Astrocyte (in vitro differentiated cells and primary cell): ENCODE data around the gene PRR5L. TPM values are rescaled to one million over a fixed set of nuclear protein-coding genes. Genes with fewer than 3 reads are reported as not detected.

Experiments used
- DNase-seq: peaks from one replicate; pipeline ENCODE4 v3.0.0-alpha.2; 2010; ENCODE audit warnings: low read depth
- FAIRE-seq: peaks from 2 replicates; lab custom pipeline; 2011; peaks lifted over from hg19 to GRCh38; lab: Jason Lieb, UNC
- H2AFZ ChIP-seq: 2 replicates; pipeline ENCODE4 v1.6.0; 2012; ENCODE audit warnings: low read depth, low read length, inconsistent platforms
- H3K27ac ChIP-seq: 2 replicates; pipeline ENCODE4 v1.5.1; 2011; ENCODE audit warnings: low read depth, low read length, inconsistent platforms
- H3K27me3 ChIP-seq: 2 replicates; pipeline ENCODE4 v1.6.0; 2011; ENCODE audit warnings: low read length, inconsistent platforms; ENCODE audit not compliant: insufficient read depth
- H3K36me3 ChIP-seq: 2 replicates; pipeline ENCODE4 v1.5.1; 2011; ENCODE audit warnings: low read length, inconsistent platforms; ENCODE audit not compliant: insufficient read depth
- H3K4me1 ChIP-seq: 2 replicates; pipeline ENCODE4 v1.5.1; 2011; ENCODE audit warnings: low read length, inconsistent platforms; ENCODE audit not compliant: insufficient read depth
- H3K4me2 ChIP-seq: 2 replicates; pipeline ENCODE4 v1.6.0; 2012; ENCODE audit warnings: low read length, inconsistent platforms
- H3K4me3 ChIP-seq: 2 replicates; pipeline ENCODE4 v1.5.1; 2011; ENCODE audit warnings: low read depth, mild to moderate bottlenecking, low read length, inconsistent platforms; ENCODE audit not compliant: insufficient read depth
- H3K79me2 ChIP-seq: 2 replicates; pipeline ENCODE4 v1.6.0; 2012; ENCODE audit warnings: mild to moderate bottlenecking, low read length, inconsistent platforms; ENCODE audit not compliant: insufficient read depth
- H3K9ac ChIP-seq: 2 replicates; pipeline ENCODE4 v1.6.0; 2012; ENCODE audit warnings: mild to moderate bottlenecking, low read length, inconsistent platforms
- H3K9me3 ChIP-seq: 2 replicates; pipeline ENCODE4 v1.5.1; 2012; ENCODE audit warnings: low read depth, mild to moderate bottlenecking, low read length, inconsistent platforms; ENCODE audit not compliant: insufficient read depth
- H4K20me1 ChIP-seq: 2 replicates; pipeline ENCODE4 v1.6.0; 2012; ENCODE audit warnings: low read length, inconsistent platforms; ENCODE audit not compliant: insufficient read depth
- H3K27ac Mint-ChIP-seq: one replicate; pipeline ENCODE4 v1.8.0; 2021; ENCODE audit warnings: mild to moderate bottlenecking, mixed read lengths; ENCODE audit not compliant: unreplicated experiment
- H3K27me3 Mint-ChIP-seq: one replicate; pipeline ENCODE4 v1.8.0; 2021; ENCODE audit warnings: low read depth, mixed read lengths; ENCODE audit not compliant: unreplicated experiment
- H3K36me3 Mint-ChIP-seq: one replicate; pipeline ENCODE4 v1.8.0; 2021; ENCODE audit warnings: low read depth, mixed read lengths; ENCODE audit not compliant: unreplicated experiment
- H3K4me1 Mint-ChIP-seq: one replicate; pipeline ENCODE4 v1.8.0; 2021; ENCODE audit warnings: low read depth, mixed read lengths; ENCODE audit not compliant: unreplicated experiment
- H3K4me3 Mint-ChIP-seq: one replicate; pipeline ENCODE4 v1.8.0; 2021; ENCODE audit warnings: mild to moderate bottlenecking, moderate library complexity, mixed read lengths; ENCODE audit not compliant: unreplicated experiment
- H3K9me3 Mint-ChIP-seq: one replicate; pipeline ENCODE4 v1.8.0; 2021; ENCODE audit warnings: mild to moderate bottlenecking, mixed read lengths; ENCODE audit not compliant: unreplicated experiment
- CTCF ChIP-seq: IDR thresholded peaks from 2 replicates; pipeline ENCODE4 v1.5.1; 2011; ENCODE audit warnings: low read depth, mild to moderate bottlenecking, inconsistent platforms, low read length, moderate library complexity; ENCODE audit not compliant: insufficient read depth
- EZH2 ChIP-seq: IDR thresholded peaks from 2 replicates; pipeline ENCODE4 v1.6.1; 2012; ENCODE audit warnings: mild to moderate bottlenecking, low read length, inconsistent platforms; ENCODE audit not compliant: insufficient read depth
- total RNA-seq: library from RNA; stranded (reverse); gene quantifications from 2 replicates; pipeline ENCODE4 v1.2.1, GENCODE V29; 2021

PRR5L gene
- total RNA-seq, 1 donor from 2014 or later: 55.6 TPM

GRCh38 chr11:36485298-36486002, 189.4 kb downstream of the PRR5L start:
- Histone ChIP-seq H3K27ac (no peak overlapping the region), H2AFZ (no peak overlapping the region), H3K9ac (no peak overlapping the region), H3K36me3 (peaks cover 54% of the 10 kb centered on the region), H3K27me3 (no peaks in the 10 kb centered on the region), H3K4me2 (no peak overlapping the region), H3K79me2 (peaks cover 17% of the 10 kb centered on the region), H4K20me1 (no peaks in the 10 kb centered on the region), H3K4me1 (no peaks in the 10 kb centered on the region), H3K9me3 (no peaks in the 10 kb centered on the region), H3K4me3 (no peak overlapping the region)
- no peak for FAIRE-seq
- H3K27ac Mint-ChIP-seq: no peak overlapping the region
- no peak for TF ChIP-seq CTCF
- TF ChIP-seq EZH2: no peak
- peaks cover 16% of the 10 kb centered on the region for H3K4me1 Mint-ChIP-seq
- DNase-seq: no peak
- H3K36me3 Mint-ChIP-seq: peaks cover 22% of the 10 kb centered on the region
- H3K27me3 Mint-ChIP-seq: no peaks in the 10 kb centered on the region
- no peaks in the 10 kb centered on the region for H3K9me3 Mint-ChIP-seq
- H3K4me3 Mint-ChIP-seq: no peak overlapping the region

- no peaks in the 10 kb centered on the region for H3K9me3 ChIP-seq
- H3K4me3 ChIP-seq: no peak overlapping the region
- TF ChIP-seq EZH2: no peak
- TF ChIP-seq CTCF: no peak
- H3K27ac Mint-ChIP-seq: peak overlapping the region; percentile 73
- H3K4me1 ChIP-seq: no peaks in the 10 kb centered on the region
- DNase-seq (no peak), FAIRE-seq (no peak)
- H2AFZ ChIP-seq: no peak overlapping the region
- peak overlapping the region; percentile 23 for H3K4me2 ChIP-seq
- H3K79me2 ChIP-seq: peaks cover 26% of the 10 kb centered on the region
- H3K36me3 ChIP-seq: peaks cover 73% of the 10 kb centered on the region
- H4K20me1 ChIP-seq: peaks cover 8% of the 10 kb centered on the region
- peaks cover 21% of the 10 kb centered on the region for H3K4me1 Mint-ChIP-seq
- no peaks in the 10 kb centered on the region for H3K27me3 ChIP-seq
- H3K9me3 Mint-ChIP-seq: no peaks in the 10 kb centered on the region
- peaks cover 20% of the 10 kb centered on the region for H3K36me3 Mint-ChIP-seq
- no peak overlapping the region for H3K4me3 Mint-ChIP-seq
- H3K27me3 Mint-ChIP-seq: no peaks in the 10 kb centered on the region
- H3K9ac ChIP-seq: no peak overlapping the region
- H3K27ac ChIP-seq: no peak overlapping the region
These were observed 191.5 kb downstream of the PRR5L start for GRCh38 chr11:36487619-36488018.

GRCh38 chr11:36488096-36488495, 192.0 kb downstream of the PRR5L start:
- Histone ChIP-seq H3K4me1 (no peaks in the 10 kb centered on the region), H3K27me3 (no peaks in the 10 kb centered on the region), H3K27ac (no peak overlapping the region), H3K9me3 (no peaks in the 10 kb centered on the region), H3K4me3 (no peak overlapping the region), H3K4me2 (peak overlapping the region; percentile 23), H3K36me3 (peaks cover 72% of the 10 kb centered on the region), H3K79me2 (peaks cover 26% of the 10 kb centered on the region), H2AFZ (no peak overlapping the region), H4K20me1 (peaks cover 8% of the 10 kb centered on the region), H3K9ac (no peak overlapping the region)
- H3K4me3 Mint-ChIP-seq: no peak overlapping the region
- FAIRE-seq: no peak
- TF ChIP-seq CTCF: no peak
- peaks cover 19% of the 10 kb centered on the region for H3K36me3 Mint-ChIP-seq
- no peaks in the 10 kb centered on the region for H3K27me3 Mint-ChIP-seq
- no peak for DNase-seq
- H3K9me3 Mint-ChIP-seq: no peaks in the 10 kb centered on the region
- peaks cover 21% of the 10 kb centered on the region for H3K4me1 Mint-ChIP-seq
- H3K27ac Mint-ChIP-seq: peak overlapping the region; percentile 73
